ENCODE measurements around the gene EML4.

DNA sequence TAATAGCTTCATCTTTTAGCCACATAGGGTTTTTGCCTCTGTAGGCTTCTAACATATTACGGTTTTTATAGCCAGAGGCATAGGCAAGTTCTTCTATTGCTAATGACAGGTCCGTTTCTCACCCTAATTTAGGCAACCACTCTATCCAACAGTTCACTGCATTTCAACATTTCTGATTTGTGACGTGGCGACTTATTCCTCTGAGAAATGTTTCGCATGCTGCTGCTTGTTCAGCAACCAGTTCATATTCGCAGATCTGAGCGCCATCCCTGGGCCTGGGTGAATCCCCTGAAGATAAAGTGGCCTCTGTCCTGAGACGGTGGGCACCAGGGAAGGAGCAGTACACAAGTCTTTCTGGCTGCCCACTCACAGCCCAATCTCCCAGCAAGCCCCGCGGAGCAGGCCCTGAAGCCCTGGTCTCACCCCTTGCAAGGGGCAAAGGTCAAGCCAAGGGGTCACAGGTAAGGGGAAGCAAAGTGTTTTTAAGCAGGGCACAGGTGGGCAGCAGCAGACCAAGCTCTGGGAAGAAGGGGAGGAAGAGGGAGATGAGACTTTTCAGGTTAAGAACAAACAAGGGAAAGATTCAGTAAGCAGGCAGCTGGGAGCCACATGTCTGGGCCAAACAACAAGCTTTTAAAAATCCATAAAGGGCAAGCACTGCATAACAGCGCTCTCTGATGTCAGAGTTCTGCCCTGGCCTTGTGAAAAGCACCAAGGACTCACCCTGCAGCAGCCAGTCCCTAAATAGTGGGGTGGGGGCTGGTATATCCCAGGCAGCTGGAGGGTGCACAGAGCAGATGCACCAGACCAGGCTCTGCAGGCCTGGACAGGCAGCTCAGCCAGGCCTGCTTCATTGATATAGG lies 202.7 kb downstream of the EML4 start:
- TF ChIP-seq, protein P1, sequence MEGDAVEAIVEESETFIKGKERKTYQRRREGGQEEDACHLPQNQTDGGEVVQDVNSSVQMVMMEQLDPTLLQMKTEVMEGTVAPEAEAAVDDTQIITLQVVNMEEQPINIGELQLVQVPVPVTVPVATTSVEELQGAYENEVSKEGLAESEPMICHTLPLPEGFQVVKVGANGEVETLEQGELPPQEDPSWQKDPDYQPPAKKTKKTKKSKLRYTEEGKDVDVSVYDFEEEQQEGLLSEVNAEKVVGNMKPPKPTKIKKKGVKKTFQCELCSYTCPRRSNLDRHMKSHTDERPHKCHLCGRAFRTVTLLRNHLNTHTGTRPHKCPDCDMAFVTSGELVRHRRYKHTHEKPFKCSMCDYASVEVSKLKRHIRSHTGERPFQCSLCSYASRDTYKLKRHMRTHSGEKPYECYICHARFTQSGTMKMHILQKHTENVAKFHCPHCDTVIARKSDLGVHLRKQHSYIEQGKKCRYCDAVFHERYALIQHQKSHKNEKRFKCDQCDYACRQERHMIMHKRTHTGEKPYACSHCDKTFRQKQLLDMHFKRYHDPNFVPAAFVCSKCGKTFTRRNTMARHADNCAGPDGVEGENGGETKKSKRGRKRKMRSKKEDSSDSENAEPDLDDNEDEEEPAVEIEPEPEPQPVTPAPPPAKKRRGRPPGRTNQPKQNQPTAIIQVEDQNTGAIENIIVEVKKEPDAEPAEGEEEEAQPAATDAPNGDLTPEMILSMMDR (IDR thresholded peaks at IDR 0.05; ENCODE audit: borderline replicate concordance, extremely low read depth, low read length, poor library complexity, severe bottlenecking) = no peak
- no peak for TF ChIP-seq EZH2 (IDR thresholded peaks at IDR 0.05; ENCODE audit: borderline replicate concordance, low read depth, low read length, severe bottlenecking)
